ENCODE data around the gene ARHGAP26. TPM values are rescaled to one million over a fixed set of nuclear protein-coding genes. Genes with fewer than 3 reads are reported as not detected.
"Not testable (repeated sequence)": the region's sequence is repeated elsewhere in the genome, so short reads cannot be mapped to it uniquely, and the experiment has no call there.

Gene ARHGAP26
- total RNA-seq, 1 experiment from 2014 or later = 5.9 TPM

- no peak for DNase-seq
- Histone ChIP-seq H3K4me3 (ENCODE audit: insufficient read depth, low read depth, low read length) (no peak overlapping the region), H3K27me3 (ENCODE audit: control insufficient read depth, insufficient read depth, low read length) (no peaks in the 10 kb centered on the region), H3K36me3 (replicated peaks; ENCODE audit: control insufficient read depth, insufficient read depth, low read length) (no peaks in the 10 kb centered on the region)
Observed at GRCh38 chr5:142977363-142978051, 207.3 kb downstream of the ARHGAP26 start.

- Histone ChIP-seq H3K27me3 (ENCODE audit: control insufficient read depth, insufficient read depth, low read length) (no peaks in the 10 kb centered on the region), H3K36me3 (replicated peaks; ENCODE audit: control insufficient read depth, insufficient read depth, low read length) (no peaks in the 10 kb centered on the region), H3K4me3 (ENCODE audit: insufficient read depth, low read depth, low read length) (no peak overlapping the region)
- DNase-seq = no peak
Observed at GRCh38 chr5:142978252-142978651, 208.1 kb downstream of the ARHGAP26 start.

GRCh38 chr5:142978726-142979125 is 208.5 kb downstream of the ARHGAP26 start:
- no peak overlapping the region for H3K4me3 ChIP-seq (ENCODE audit: insufficient read depth, low read depth, low read length)
- H3K36me3 ChIP-seq (replicated peaks; ENCODE audit: control insufficient read depth, insufficient read depth, low read length) = no peaks in the 10 kb centered on the region
- no peak for DNase-seq
- H3K27me3 ChIP-seq (ENCODE audit: control insufficient read depth, insufficient read depth, low read length) = no peaks in the 10 kb centered on the region

DNA sequence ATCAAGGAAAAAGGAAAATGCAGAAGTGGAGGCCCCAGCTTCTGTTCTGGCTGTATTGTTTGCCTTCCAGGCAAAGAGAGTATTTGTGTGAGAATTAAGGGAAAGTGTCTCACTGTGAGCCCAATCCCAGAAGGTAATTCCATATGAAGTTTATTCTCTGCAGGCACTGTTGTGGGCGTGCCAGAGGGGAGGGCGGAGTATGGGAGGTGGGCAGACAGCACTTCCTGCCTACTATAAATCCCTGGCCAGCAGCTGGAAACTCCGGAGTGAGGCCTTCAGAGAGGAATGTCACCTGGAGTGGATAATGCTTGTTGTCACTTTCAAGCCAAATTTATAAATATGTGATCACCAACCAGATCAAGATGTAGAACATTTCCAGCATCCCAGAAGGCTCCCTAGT is 209.5 kb downstream of the ARHGAP26 start:
- Histone ChIP-seq H3K4me3 (ENCODE audit: insufficient read depth, low read depth, low read length) (no peak overlapping the region), H3K36me3 (replicated peaks; ENCODE audit: control insufficient read depth, insufficient read depth, low read length) (no peaks in the 10 kb centered on the region), H3K27me3 (ENCODE audit: control insufficient read depth, insufficient read depth, low read length) (no peaks in the 10 kb centered on the region)
- DNase-seq = peak; percentile 24

- no peak for DNase-seq
- Histone ChIP-seq H3K36me3 (replicated peaks; ENCODE audit: control insufficient read depth, insufficient read depth, low read length) (no peaks in the 10 kb centered on the region), H3K27me3 (ENCODE audit: control insufficient read depth, insufficient read depth, low read length) (no peaks in the 10 kb centered on the region), H3K4me3 (ENCODE audit: insufficient read depth, low read depth, low read length) (no peak overlapping the region)
Observed at GRCh38 chr5:142981475-142981874, 211.3 kb downstream of the ARHGAP26 start.

DNA sequence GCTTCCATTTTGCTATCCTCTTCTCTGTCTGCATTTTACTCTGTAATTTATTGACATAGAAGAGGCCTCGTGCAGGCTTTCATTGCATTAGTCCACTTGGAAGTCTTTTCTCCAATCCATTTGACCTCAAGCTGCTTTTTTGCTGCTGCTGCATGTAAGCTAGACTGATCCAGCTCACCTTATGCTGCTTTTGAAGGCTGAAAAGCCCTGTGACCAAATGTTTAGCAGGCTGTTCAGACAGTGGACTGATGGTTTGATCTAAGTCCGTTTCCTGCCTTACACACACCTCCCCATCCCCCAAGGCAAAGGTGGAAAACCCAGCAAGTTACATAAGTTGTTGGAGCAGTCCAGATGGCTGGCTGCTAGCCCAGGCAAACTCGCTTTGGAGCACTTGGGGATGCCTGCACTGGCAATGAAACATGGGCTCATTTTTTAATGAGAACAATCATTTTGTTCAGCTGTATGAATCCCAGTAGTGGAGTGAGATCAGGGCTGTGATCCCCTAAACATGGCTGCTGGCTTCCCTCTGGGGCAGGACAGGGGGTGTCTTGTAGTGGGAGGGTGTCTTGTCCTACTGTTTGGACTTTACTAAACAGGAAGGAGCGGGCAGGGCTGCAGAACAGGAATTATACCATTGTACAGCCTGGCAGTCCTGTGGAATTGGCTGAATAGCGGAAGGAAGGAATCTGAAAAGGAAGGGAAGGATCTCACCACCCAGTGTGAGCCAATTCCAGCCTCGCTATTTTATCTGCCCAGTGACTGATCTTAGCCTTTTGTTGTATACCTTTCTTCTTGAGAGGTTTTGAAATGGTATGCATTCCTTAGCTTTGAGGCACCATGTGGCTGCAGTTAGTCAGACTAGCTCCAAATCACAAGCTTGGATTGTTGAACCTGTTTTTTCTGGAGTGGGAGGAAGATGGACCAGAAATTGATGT is 212.0 kb downstream of the ARHGAP26 start:
- DNase-seq = peak; percentile 21
- no peak overlapping the region for H3K4me3 ChIP-seq (ENCODE audit: insufficient read depth, low read depth, low read length)

GRCh38 chr5:142982821-142983200 is 212.6 kb downstream of the ARHGAP26 start:
- Histone ChIP-seq H3K4me3 (ENCODE audit: insufficient read depth, low read depth, low read length) (no peak overlapping the region), H3K36me3 (replicated peaks; ENCODE audit: control insufficient read depth, insufficient read depth, low read length) (no peaks in the 10 kb centered on the region), H3K27me3 (ENCODE audit: control insufficient read depth, insufficient read depth, low read length) (no peaks in the 10 kb centered on the region)
- DNase-seq = peak; percentile 49

More for the DNA sequence above, 212.0 kb downstream of the ARHGAP26 start:
- Histone ChIP-seq H3K27me3 (ENCODE audit: control insufficient read depth, insufficient read depth, low read length) (no peaks in the 10 kb centered on the region), H3K36me3 (replicated peaks; ENCODE audit: control insufficient read depth, insufficient read depth, low read length) (no peaks in the 10 kb centered on the region)

- Histone ChIP-seq H3K27me3 (ENCODE audit: control insufficient read depth, insufficient read depth, low read length) (no peaks in the 10 kb centered on the region), H3K4me3 (ENCODE audit: insufficient read depth, low read depth, low read length) (no peak overlapping the region), H3K36me3 (replicated peaks; ENCODE audit: control insufficient read depth, insufficient read depth, low read length) (no peaks in the 10 kb centered on the region)
- no peak for DNase-seq
Observed at GRCh38 chr5:142984011-142984410, 213.8 kb downstream of the ARHGAP26 start.

DNA sequence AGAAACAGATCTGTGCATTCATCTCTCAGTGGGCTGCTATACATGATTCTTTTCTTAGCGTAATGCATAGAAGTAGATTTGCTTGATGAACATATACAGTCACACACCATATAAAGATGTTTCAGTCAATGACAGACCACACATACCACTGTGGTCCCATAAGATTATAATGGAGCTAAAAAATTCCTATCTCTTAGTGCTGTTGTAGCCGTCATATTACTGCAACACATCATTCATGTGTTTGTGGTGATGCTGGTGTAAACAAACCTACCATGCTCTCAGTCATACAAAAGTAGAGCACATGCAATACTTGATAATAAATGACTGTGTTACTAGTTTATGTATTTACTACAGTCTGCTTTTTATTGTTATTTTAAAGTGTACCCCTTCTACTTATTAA is 214.3 kb downstream of the ARHGAP26 start:
- no peak for DNase-seq
- Histone ChIP-seq H3K27me3 (ENCODE audit: control insufficient read depth, insufficient read depth, low read length) (no peaks in the 10 kb centered on the region), H3K4me3 (ENCODE audit: insufficient read depth, low read depth, low read length) (no peak overlapping the region), H3K36me3 (replicated peaks; ENCODE audit: control insufficient read depth, insufficient read depth, low read length) (no peaks in the 10 kb centered on the region)

DNA sequence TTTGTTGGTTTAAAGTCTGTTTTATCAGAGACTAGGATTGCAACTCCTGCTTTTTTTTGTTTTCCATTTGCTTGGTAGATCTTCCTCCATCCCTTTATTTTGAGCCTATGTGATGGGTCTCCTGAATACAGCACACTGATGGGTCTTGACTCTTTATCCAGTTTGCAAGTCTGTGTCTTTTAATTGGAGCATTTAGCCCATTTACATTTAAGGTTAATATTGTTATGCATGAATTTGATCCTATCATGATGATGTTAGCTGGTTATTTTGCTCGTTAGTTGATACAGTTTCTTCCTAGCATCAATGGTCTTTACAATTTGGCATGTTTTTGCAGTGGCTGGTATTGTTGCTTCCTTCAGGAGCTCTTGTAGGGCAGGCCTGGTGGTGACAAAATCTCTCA is 219.1 kb downstream of the ARHGAP26 start:
- H3K36me3 ChIP-seq (replicated peaks; ENCODE audit: control insufficient read depth, insufficient read depth, low read length); H3K27me3 ChIP-seq (ENCODE audit: control insufficient read depth, insufficient read depth, low read length); DNase-seq; H3K4me3 ChIP-seq (ENCODE audit: insufficient read depth, low read depth, low read length): not testable (repeated sequence)

- H3K36me3 ChIP-seq (replicated peaks; ENCODE audit: control insufficient read depth, insufficient read depth, low read length); H3K4me3 ChIP-seq (ENCODE audit: insufficient read depth, low read depth, low read length); DNase-seq: not testable (repeated sequence)
Observed at GRCh38 chr5:142990073-142990472, 219.9 kb downstream of the ARHGAP26 start.

DNA sequence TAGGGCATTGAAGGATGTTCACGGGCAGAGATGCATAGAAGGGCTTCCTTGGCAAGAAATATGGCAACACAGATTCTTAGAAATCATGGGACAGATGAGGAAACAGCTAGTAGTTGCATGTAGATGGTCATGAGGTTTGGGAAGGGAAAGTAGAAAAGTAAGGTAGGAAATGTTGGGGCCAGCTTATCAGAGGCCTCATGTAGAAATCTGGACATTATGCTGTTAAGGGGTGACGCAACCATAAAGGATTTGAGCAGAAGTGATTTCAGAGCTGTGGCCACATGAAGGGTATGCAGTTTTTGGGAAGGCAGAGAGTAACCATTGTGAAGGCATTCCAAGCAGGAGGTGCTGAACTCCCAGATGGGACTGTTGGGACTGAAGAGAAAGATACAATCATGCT is 224.0 kb downstream of the ARHGAP26 start:
- Histone ChIP-seq H3K36me3 (replicated peaks; ENCODE audit: control insufficient read depth, insufficient read depth, low read length) (no peaks in the 10 kb centered on the region), H3K4me3 (ENCODE audit: insufficient read depth, low read depth, low read length) (no peak overlapping the region), H3K27me3 (ENCODE audit: control insufficient read depth, insufficient read depth, low read length) (no peaks in the 10 kb centered on the region)
- DNase-seq = no peak

More at GRCh38 chr5:142990073-142990472, 219.9 kb downstream of the ARHGAP26 start:
- not testable (repeated sequence) for H3K27me3 ChIP-seq (ENCODE audit: control insufficient read depth, insufficient read depth, low read length)

GRCh38 chr5:142995621-142996020 is 225.4 kb downstream of the ARHGAP26 start:
- not testable (repeated sequence) for H3K4me3 ChIP-seq (ENCODE audit: insufficient read depth, low read depth, low read length); H3K27me3 ChIP-seq (ENCODE audit: control insufficient read depth, insufficient read depth, low read length); H3K36me3 ChIP-seq (replicated peaks; ENCODE audit: control insufficient read depth, insufficient read depth, low read length); DNase-seq

- H3K4me3 ChIP-seq (ENCODE audit: insufficient read depth, low read depth, low read length) = no peak overlapping the region
- no peak for DNase-seq
- no peaks in the 10 kb centered on the region for H3K36me3 ChIP-seq (replicated peaks; ENCODE audit: control insufficient read depth, insufficient read depth, low read length)
- no peaks in the 10 kb centered on the region for H3K27me3 ChIP-seq (ENCODE audit: control insufficient read depth, insufficient read depth, low read length)
Observed at GRCh38 chr5:142997591-142997990, 227.4 kb downstream of the ARHGAP26 start.

Data from H7 (cell line).